MCF 10A (cell line): Measurements from ENCODE around the gene CGNL1. TPM values are rescaled to one million over a fixed set of nuclear protein-coding genes. Genes with fewer than 3 reads are reported as not detected.

Experiments used
- BruUV-seq: library from RNA; stranded (reverse); fragments of 400-500 nt; replicated peaks from 2 replicates; lab custom pipeline; 2021; lab: Mats Ljungman, UMichigan
- CTCF ChIA-PET: fragments of 300-600 bp; sonication (Branson Sonifier 250); formaldehyde crosslinking; extraction: SDS; loops from one replicate; lab custom pipeline; 2021; ENCODE audit warnings: antibody characterized with exemption, inconsistent platforms; lab: Yijun Ruan, JAX
- POLR2A ChIA-PET: fragments of 300-600, 350-650 bp; sonication (Branson Sonifier 250); formaldehyde crosslinking; extraction: SDS; loops from one replicate; lab custom pipeline; 2020; ENCODE audit warnings: antibody characterized with exemption, inconsistent platforms; lab: Yijun Ruan, JAX
- DNase-seq: peaks from one replicate; pipeline ENCODE4 v3.0.0-alpha.2; 2018; ENCODE audit not compliant: unreplicated experiment
- H3K27ac Mint-ChIP-seq: one replicate; pipeline ENCODE4 v1.8.0; 2022; ENCODE audit warnings: mild to moderate bottlenecking, low read depth, mixed read lengths; ENCODE audit not compliant: unreplicated experiment
- H3K27me3 Mint-ChIP-seq: one replicate; pipeline ENCODE4 v1.8.0; 2022; ENCODE audit warnings: mixed read lengths; ENCODE audit not compliant: insufficient read depth, unreplicated experiment
- H3K36me3 Mint-ChIP-seq: one replicate; pipeline ENCODE4 v1.8.0; 2022; ENCODE audit warnings: mild to moderate bottlenecking, moderate library complexity, mixed read lengths; ENCODE audit not compliant: insufficient read depth, unreplicated experiment
- H3K4me1 Mint-ChIP-seq: one replicate; pipeline ENCODE4 v1.8.0; 2022; ENCODE audit warnings: mixed read lengths; ENCODE audit not compliant: insufficient read depth, unreplicated experiment
- H3K4me3 Mint-ChIP-seq: one replicate; pipeline ENCODE4 v1.8.0; 2022; ENCODE audit warnings: mild to moderate bottlenecking, moderate library complexity, mixed read lengths; ENCODE audit not compliant: unreplicated experiment
- H3K9me3 Mint-ChIP-seq: one replicate; pipeline ENCODE4 v1.8.0; 2022; ENCODE audit warnings: mixed read lengths; ENCODE audit not compliant: unreplicated experiment
- intact Hi-C: fragments of 100-400 bp; cut with micrococcal nuclease; formaldehyde crosslinking; loops from 2 replicates; pipeline ENCODE4 v1.14.1; 2022
- total RNA-seq: library from RNA; stranded (reverse); gene quantifications from 2 replicates; pipeline ENCODE4 v1.2.3, GENCODE V29; 2022
- TF ChIP-seq, protein P1 (sequence below): fragments of 200-600 bp; IDR thresholded peaks from one replicate; pipeline ENCODE4 v1.8.0; 2022; ENCODE audit warnings: antibody characterized with exemption, mild to moderate bottlenecking; ENCODE audit not compliant: unreplicated experiment

Gene CGNL1
- total RNA-seq, 1 experiment from 2014 or later, result 0.05 TPM

DNA sequence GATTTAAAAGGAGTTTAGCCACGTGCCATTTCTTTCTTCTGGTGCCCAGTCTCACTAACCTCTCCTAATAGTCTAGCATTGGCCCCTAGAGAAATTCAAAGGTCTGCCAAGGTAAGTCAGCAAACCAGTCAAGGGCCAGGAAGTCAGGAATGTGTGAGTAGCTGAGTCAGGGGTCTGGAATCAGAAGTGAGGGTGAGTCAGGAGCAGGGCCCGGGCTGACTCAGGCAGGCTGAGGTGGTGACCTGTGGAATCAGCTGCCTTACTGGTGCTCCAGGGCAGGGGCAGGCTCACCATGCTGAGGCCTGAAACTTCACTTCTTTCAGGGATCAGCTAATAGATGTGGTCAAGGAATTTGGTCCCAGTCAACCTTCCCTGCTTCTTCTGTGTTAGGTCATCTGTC is 109.6 kb downstream of the CGNL1 start:
- intact Hi-C loops, result no loop called here
- TF ChIP-seq, protein P1, sequence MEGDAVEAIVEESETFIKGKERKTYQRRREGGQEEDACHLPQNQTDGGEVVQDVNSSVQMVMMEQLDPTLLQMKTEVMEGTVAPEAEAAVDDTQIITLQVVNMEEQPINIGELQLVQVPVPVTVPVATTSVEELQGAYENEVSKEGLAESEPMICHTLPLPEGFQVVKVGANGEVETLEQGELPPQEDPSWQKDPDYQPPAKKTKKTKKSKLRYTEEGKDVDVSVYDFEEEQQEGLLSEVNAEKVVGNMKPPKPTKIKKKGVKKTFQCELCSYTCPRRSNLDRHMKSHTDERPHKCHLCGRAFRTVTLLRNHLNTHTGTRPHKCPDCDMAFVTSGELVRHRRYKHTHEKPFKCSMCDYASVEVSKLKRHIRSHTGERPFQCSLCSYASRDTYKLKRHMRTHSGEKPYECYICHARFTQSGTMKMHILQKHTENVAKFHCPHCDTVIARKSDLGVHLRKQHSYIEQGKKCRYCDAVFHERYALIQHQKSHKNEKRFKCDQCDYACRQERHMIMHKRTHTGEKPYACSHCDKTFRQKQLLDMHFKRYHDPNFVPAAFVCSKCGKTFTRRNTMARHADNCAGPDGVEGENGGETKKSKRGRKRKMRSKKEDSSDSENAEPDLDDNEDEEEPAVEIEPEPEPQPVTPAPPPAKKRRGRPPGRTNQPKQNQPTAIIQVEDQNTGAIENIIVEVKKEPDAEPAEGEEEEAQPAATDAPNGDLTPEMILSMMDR, result no peak

DNA sequence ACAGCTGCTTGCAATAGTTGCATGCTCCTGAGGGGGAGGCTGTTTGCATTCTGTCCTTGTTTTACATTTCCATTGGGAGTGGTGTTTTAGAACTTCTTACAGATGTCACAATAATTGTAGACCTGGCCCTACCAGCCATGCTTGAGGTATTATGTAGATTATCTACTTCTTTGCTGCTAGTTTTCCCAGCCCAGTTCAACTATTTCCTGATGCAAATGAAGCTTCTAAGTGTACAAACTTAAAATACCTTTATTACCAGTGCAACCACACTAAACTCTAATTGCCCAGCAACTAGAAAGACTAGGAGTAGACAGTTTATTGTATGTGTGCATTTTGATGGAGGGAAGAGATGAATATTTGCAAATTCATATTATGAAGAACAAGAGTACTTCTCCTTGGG is 110.5 kb downstream of the CGNL1 start:
- no peaks in the 10 kb centered on the region for H3K36me3 Mint-ChIP-seq
- no peak overlapping the region for H3K27ac Mint-ChIP-seq
- H3K9me3 Mint-ChIP-seq, result no peaks in the 10 kb centered on the region
- TF ChIP-seq, protein P1, result no peak
- BruUV-seq, result no TSS peak
- ChIA-PET POLR2A (interaction anchor here (0.7 kb wide), 1 partner anchor 571 kb away, joined by 4 read pairs; no protein-coding TSS in a partner anchor), CTCF (interaction anchor here (1.4 kb wide), 1 partner anchor 40 kb away, joined by 4 read pairs; no protein-coding TSS in a partner anchor)
- no peaks in the 10 kb centered on the region for H3K27me3 Mint-ChIP-seq
- no peak for DNase-seq
- H3K4me1 Mint-ChIP-seq, result peaks cover 13% of the 10 kb centered on the region
- intact Hi-C loops, result no loop called here
- H3K4me3 Mint-ChIP-seq, result no peak overlapping the region

More for the DNA sequence above, 109.6 kb downstream of the CGNL1 start:
- H3K9me3 Mint-ChIP-seq, result no peaks in the 10 kb centered on the region
- no TSS peak for BruUV-seq
- ChIA-PET POLR2A (interaction anchor here (0.6 kb wide), 1 partner anchor 116 kb away, joined by 3 read pairs; no protein-coding TSS in a partner anchor), CTCF (interaction anchor here (0.6 to 1.4 kb wide), 3 partner anchors 10 to 581 kb away, joined by 3 to 4 read pairs (median 4); no protein-coding TSS in a partner anchor)
- peak overlapping the region; percentile 6 for H3K27ac Mint-ChIP-seq
- H3K36me3 Mint-ChIP-seq, result no peaks in the 10 kb centered on the region
- H3K4me1 Mint-ChIP-seq, result peaks cover 13% of the 10 kb centered on the region
- no peaks in the 10 kb centered on the region for H3K27me3 Mint-ChIP-seq
- DNase-seq, result peak; percentile 92
- H3K4me3 Mint-ChIP-seq, result no peak overlapping the region

DNA sequence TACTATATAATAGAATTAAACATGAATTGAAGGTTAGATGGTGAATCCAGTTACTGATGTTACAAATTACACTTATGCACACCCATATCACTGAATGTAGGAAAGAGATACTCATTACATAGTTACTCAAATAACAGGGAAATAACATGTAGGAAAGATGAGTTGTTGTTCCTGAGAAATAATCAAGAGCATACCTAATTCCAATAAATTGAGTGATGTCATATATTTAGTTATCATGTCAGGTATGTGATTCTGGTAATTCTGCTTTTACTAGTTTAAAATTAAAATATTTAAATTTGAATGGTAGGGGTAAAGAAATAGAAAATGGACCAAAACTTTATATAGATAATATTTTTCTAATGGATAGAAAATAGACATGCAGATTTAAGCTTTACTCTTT is 112.8 kb downstream of the CGNL1 start:
- Mint-ChIP-seq H3K27ac (no peak overlapping the region), H3K4me3 (no peak overlapping the region), H3K4me1 (peaks cover 13% of the 10 kb centered on the region), H3K9me3 (no peaks in the 10 kb centered on the region), H3K27me3 (no peaks in the 10 kb centered on the region), H3K36me3 (no peaks in the 10 kb centered on the region)
- BruUV-seq, result no TSS peak
- no peak for DNase-seq
- CTCF ChIA-PET, result interaction anchor here (1.4 kb wide), 1 partner anchor 38 kb away, joined by 5 read pairs; no protein-coding TSS in a partner anchor
- POLR2A ChIA-PET, result interaction anchor here (0.7 kb wide), 1 partner anchor 640 kb away, joined by 3 read pairs; no protein-coding TSS in a partner anchor
- intact Hi-C loops, result no loop called here
- TF ChIP-seq, protein P1, result no peak

DNA sequence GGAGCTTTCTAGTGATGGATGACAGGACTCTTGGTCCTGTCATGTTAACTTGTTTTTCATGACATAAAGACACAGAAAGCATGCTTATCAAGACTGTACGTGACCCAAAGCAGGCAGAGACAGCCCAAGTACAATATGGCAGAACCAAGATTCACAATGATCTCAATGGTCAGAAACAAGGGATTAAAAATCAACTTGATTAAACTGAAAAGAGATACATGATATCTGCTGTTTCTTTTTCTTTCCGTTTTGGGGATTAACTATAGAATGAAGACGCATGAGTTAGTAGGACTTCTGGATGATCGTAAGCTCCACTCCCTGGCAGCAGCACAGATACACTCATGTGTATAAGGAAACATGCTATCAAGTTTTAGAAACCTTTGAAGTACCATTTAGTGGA is 117.0 kb downstream of the CGNL1 start:
- H3K27me3 Mint-ChIP-seq, result no peaks in the 10 kb centered on the region
- no peaks in the 10 kb centered on the region for H3K9me3 Mint-ChIP-seq
- no peak for DNase-seq
- H3K36me3 Mint-ChIP-seq, result no peaks in the 10 kb centered on the region
- no peak overlapping the region for H3K27ac Mint-ChIP-seq
- no peak overlapping the region for H3K4me3 Mint-ChIP-seq
- POLR2A ChIA-PET, result interaction anchor here (0.8 to 0.9 kb wide), 2 partner anchors 30 to 535 kb away, joined by 3 read pairs; no protein-coding TSS in a partner anchor
- TF ChIP-seq, protein P1, result no peak
- H3K4me1 Mint-ChIP-seq, result no peaks in the 10 kb centered on the region
- intact Hi-C loops, result no loop called here
- no TSS peak for BruUV-seq
- CTCF ChIA-PET, result interaction anchor here (0.6 to 1.8 kb wide), 6 partner anchors 11 to 153 kb away, joined by 3 to 10 read pairs (median 4); no protein-coding TSS in a partner anchor
